Pancreas (tissue), 10 donors: ENCODE measurements around the gene CYGB. TPM values are rescaled to one million over a fixed set of nuclear protein-coding genes. Genes with fewer than 3 reads are reported as not detected.
"Not testable (repeated sequence)": the region's sequence is repeated elsewhere in the genome, so short reads cannot be mapped to it uniquely, and the experiment has no call there.

ENCODE experiments used
- ATAC-seq, 4 donors: fragments of 200-7000 bp; cut with Tn5 transposase; one replicate each; pipeline versions ENCODE4 v1.8.0 to v1.9.1; 2020; ENCODE audit warnings: mild to moderate bottlenecking in 4 of 4, moderate library complexity in 4 of 4
- DNase-seq, 6 donors: peaks; one replicate each; pipeline ENCODE4 v3.0.0-alpha.2; 2020
- FAIRE-seq: peaks from 2 replicates; lab custom pipeline; 2012; peaks lifted over from hg19 to GRCh38; lab: Jason Lieb, UNC
- H3K27ac ChIP-seq, 4 donors: fragments of 200-600 bp; sonication (generic); 1 replicate in 3 of 4; 2 replicates in 1 of 4; pipeline versions ENCODE4 v1.5.0 to v1.8.0; 2020
- H3K27me3 ChIP-seq, 4 donors: fragments of 200-600 bp; one replicate each; pipeline ENCODE4 v1.8.0; 2021
- H3K36me3 ChIP-seq, 3 donors: fragments of 200-600 bp; sonication (generic) in 1 of 3; one replicate each; pipeline versions ENCODE4 v1.5.0 to v1.8.0; 2020 to 2021
- H3K4me1 ChIP-seq, 3 donors: fragments of 200-600 bp; one replicate each; pipeline ENCODE4 v1.8.0; 2021
- H3K4me3 ChIP-seq, 4 donors: fragments of 200-600 bp; sonication (generic) in 2 of 4; one replicate each; pipeline versions ENCODE4 v1.5.0 to v1.8.0; 2020 to 2021
- H3K9me3 ChIP-seq, 4 donors: fragments of 200-600 bp; one replicate each; pipeline ENCODE4 v1.8.0; 2021
- WGBS, 2 donors: extraction: QIAGEN DNeasy Blood & Tissue Kit; methylation state at CpG; one replicate each; pipeline ENCODE4 v1.1.7; 2013; 5-methylcytosine and 5-hydroxymethylcytosine counted together
- intact Hi-C, 3 donors: fragments of 100-400 bp; cut with DNase I; formaldehyde crosslinking; loops; one replicate each; pipeline versions ENCODE4 v1.11.1 to v1.14.2; 2022
- polyA plus RNA-seq, 2 donors: library from polyadenylated mRNA; stranded (reverse); fragments of 200-250 nt; gene quantifications; one replicate each; pipeline ENCODE4 v1.2.3, GENCODE V29; 2013
- total RNA-seq, 6 donors: library from RNA; stranded (reverse); fragmentation: NEBNext Ultra II Directional in 4 of 6; extraction: Animal tissue kit (Norgen Biotek cat#: 25700) in 4 of 6; gene quantifications; one replicate each; pipeline versions ENCODE4 v1.2.1 to v1.2.4, GENCODE V29; 2021 to 2023
- TF ChIP-seq, protein P1 (sequence below), 4 donors: fragments of 200-600 bp; sonication (generic) in 3 of 4; IDR thresholded peaks; one replicate each; pipeline versions ENCODE4 v1.5.0 to v1.8.0; 2021; ENCODE audit warnings: antibody characterized with exemption in 4 of 4
- donor health status: healthy with polysubstance abuse.
- donor health status: DM: no; HTN: no; CAD: no; lungs with moderate emphysema.
- donor health status: DM: no; HTN: no; CAD: no.
- donor health status: control.
- donor health status: control.
- donor health status: Bipolar disorder and iron deficiency.
- donor health status: DM: yes; HTN: yes; CAD: no.
- donor health status: DM: no; HTN: no; CAD: no.
- donor health status: DM: no; HTN: no; CAD: no.
- donor health status: DM: yes; HTN: yes; CAD: no.

The CYGB gene
- total and polyA plus RNA-seq, 8 donors = 2.6 to 15.7 (median 8.2) TPM

DNA sequence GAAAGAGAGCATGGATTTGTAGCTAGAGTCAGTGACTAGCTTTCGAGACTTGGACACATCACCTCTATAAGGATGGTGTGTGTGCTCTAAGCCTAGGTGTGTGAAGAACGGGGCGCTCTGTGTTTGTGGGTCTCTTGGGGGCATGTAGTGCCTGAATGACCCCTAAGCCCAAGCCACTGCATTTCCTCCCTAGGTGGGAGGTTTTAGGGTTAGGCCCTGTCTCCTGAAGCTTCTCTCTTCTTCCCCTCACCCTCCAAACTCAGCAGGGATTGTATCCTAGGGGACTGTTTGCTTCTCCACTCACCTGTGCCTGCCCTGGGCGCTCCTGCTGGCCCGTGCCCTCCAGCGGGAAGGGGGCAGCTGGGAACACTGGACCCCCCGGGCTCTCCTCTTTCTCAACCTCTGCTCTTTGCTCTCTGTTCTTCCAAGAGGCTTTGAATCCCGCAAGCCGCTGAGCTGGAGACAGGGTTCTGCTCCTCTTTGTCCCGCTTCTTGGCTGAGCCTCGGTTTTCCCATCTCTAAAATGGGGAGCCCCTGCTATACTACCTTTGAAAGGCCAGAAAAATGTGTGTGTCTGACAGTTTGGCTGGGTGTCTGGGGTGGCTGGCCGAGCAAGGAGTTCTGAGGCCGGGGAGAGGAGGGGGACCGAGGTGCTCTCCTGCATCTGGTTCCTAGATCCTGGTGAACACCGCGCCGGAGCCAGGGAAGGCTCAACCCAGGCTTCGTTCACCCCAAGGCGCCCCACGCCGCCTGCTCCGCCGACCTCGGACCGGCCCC is 810 bp downstream of the CYGB start:
- Histone ChIP-seq H3K27ac (no peak overlapping the region), H3K4me1 (peaks cover 0 to 3% (median 3%) of the 10 kb centered on the region in 3 donors), H3K9me3 (no peaks in the 10 kb centered on the region), H3K27me3 (no peaks in the 10 kb centered on the region), H3K4me3 (peak overlapping the region in 2 of 4 donors; percentile 33 to 39), H3K36me3 (no peaks in the 10 kb centered on the region)
- ATAC-seq (no peak), FAIRE-seq (no peak), DNase-seq (peak in 1 of 6 donors; percentile 27)
- TF ChIP-seq, protein P1, sequence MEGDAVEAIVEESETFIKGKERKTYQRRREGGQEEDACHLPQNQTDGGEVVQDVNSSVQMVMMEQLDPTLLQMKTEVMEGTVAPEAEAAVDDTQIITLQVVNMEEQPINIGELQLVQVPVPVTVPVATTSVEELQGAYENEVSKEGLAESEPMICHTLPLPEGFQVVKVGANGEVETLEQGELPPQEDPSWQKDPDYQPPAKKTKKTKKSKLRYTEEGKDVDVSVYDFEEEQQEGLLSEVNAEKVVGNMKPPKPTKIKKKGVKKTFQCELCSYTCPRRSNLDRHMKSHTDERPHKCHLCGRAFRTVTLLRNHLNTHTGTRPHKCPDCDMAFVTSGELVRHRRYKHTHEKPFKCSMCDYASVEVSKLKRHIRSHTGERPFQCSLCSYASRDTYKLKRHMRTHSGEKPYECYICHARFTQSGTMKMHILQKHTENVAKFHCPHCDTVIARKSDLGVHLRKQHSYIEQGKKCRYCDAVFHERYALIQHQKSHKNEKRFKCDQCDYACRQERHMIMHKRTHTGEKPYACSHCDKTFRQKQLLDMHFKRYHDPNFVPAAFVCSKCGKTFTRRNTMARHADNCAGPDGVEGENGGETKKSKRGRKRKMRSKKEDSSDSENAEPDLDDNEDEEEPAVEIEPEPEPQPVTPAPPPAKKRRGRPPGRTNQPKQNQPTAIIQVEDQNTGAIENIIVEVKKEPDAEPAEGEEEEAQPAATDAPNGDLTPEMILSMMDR (IDR thresholded peaks at IDR 0.05) = no peak
- intact Hi-C loops = loop anchor here in 1 of 3 donors (10.0 kb wide), 1 partner anchor 168 kb away; no protein-coding TSS in a partner anchor
- 51 to 56% methylated on average over 25 of the region's 25 CpGs for WGBS, 2 donors

- H3K27me3 ChIP-seq = no peaks in the 10 kb centered on the region
- H3K36me3 ChIP-seq = no peaks in the 10 kb centered on the region
- TF ChIP-seq, protein P1 (IDR thresholded peaks at IDR 0.05) = no peak
- H3K27ac ChIP-seq = no peak overlapping the region
- DNase-seq (peak in 1 of 6 donors; percentile 50), ATAC-seq (no peak), FAIRE-seq (no peak)
- H3K9me3 ChIP-seq = no peaks in the 10 kb centered on the region
- intact Hi-C loops = loop anchor here in 1 of 3 donors (10.0 kb wide), 1 partner anchor 169 kb away; no protein-coding TSS in a partner anchor
- 86 to 87% methylated on average over 19 of the region's 19 CpGs for WGBS, 2 donors
- H3K4me3 ChIP-seq = peak overlapping the region in 1 of 4 donors; percentile 39
- H3K4me1 ChIP-seq = peaks cover 0 to 3% (median 3%) of the 10 kb centered on the region in 3 donors
Observed at GRCh38 chr17:76535788-76536510, 1.6 kb downstream of the CYGB start.

- Histone ChIP-seq H3K27ac (no peak overlapping the region), H3K9me3 (no peaks in the 10 kb centered on the region), H3K4me3 (no peak overlapping the region), H3K36me3 (no peaks in the 10 kb centered on the region), H3K4me1 (no peaks in the 10 kb centered on the region), H3K27me3 (no peaks in the 10 kb centered on the region)
- TF ChIP-seq, protein P1 (IDR thresholded peaks at IDR 0.05) = no peak
- intact Hi-C loops = loop anchor here in 1 of 3 donors (10.0 kb wide), 1 partner anchor 170 kb away; no protein-coding TSS in a partner anchor
- no peak for FAIRE-seq
- DNase-seq = peak in 1 of 6 donors; percentile 55
- 77 to 84% methylated on average over 7 of the region's 7 CpGs for WGBS, 2 donors
- no peak for ATAC-seq
Observed at GRCh38 chr17:76534831-76535732, 2.4 kb downstream of the CYGB start.

DNA sequence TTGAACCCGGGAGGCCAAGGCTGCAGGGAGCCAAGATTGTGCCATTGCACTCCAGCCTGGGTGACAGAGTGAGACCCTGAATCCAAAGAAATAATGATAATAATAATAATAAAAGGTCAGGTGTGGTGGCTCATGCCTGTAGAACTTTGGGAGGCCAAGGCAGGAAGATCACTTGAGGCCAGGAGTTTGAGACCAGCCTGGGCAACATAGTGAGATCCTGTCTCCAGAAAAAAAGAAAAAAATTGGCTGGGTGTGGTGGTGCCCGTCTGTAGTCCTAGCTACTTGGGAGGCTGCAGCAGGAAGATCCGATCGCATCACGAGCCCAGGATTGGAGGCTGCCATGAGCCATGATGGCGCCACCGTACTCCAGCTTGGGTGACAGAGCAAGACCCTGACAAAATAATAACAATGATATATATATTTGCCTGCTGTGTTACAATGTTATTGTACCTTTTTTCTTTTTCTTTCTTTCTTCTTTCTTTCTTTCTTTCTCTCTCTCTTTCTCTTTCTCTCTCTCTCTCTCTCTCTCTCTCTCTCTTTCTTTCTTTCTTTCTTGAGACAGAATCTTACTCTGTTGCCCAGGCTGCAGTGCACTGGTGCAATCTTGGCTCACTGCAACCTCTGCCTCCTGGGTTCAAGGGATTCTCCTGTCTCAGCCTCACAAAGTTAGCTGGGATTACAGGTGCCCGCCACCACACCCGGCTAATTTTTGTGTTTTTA is 3.7 kb downstream of the CYGB start:
- H3K4me1 ChIP-seq, FAIRE-seq, H3K36me3 ChIP-seq, H3K9me3 ChIP-seq, H3K27ac ChIP-seq, H3K4me3 ChIP-seq, ATAC-seq, H3K27me3 ChIP-seq: not testable (repeated sequence)
- 89 to 94% methylated on average over 9 of the region's 9 CpGs for WGBS, 2 donors
- DNase-seq = peak in 1 of 6 donors; percentile 14
- intact Hi-C loops = loop anchor here in 1 of 3 donors (10.0 kb wide), 1 partner anchor 171 kb away; no protein-coding TSS in a partner anchor
